HCT116 (cell line): ENCODE data around the gene ALDOC. TPM values are rescaled to one million over a fixed set of nuclear protein-coding genes. Genes with fewer than 3 reads are reported as not detected.

Source experiments
- ATAC-seq: fragments of 200-7000 bp; cut with Tn5 transposase; 2 replicates; pipeline ENCODE4 v1.9.1; 2020; ENCODE audit warnings: mild to moderate bottlenecking, moderate library complexity
- BruUV-seq: library from RNA; stranded (reverse); fragments of 400-500 nt; replicated peaks from 2 replicates; lab custom pipeline; 2021; lab: Mats Ljungman, UMichigan
- CTCF ChIA-PET: fragments of 300-600 bp; sonication (Branson Sonifier 250); formaldehyde crosslinking; loops from one replicate; lab custom pipeline; 2021; ENCODE audit warnings: antibody characterized with exemption; lab: Charles Lee
- POLR2A ChIA-PET: fragments of 300-600, 350-600 bp; sonication (Branson Sonifier 250); formaldehyde crosslinking; loops from one replicate; lab custom pipeline; 2021; ENCODE audit warnings: antibody characterized with exemption; lab: Charles Lee
- RAD21 ChIA-PET, 2 experiments: fragments of 300-600 bp; sonication (Branson Sonifier 250); formaldehyde crosslinking; loops; one replicate each; lab custom pipeline; 2023; ENCODE audit warnings: low total read pairs in 2 of 2; ENCODE audit not compliant: uncharacterized antibody in 2 of 2, unreplicated experiment in 2 of 2, low non-redundant PET in 1 of 2; lab: Charles Lee
- DNase-seq: peaks from one replicate; pipeline ENCODE4 v3.0.0-alpha.2; 2010; ENCODE audit warnings: low read depth, low spot score
- H2AFZ ChIP-seq: fragments of 200-600 bp; shearing (Covaris generic), sonication (generic); 2 replicates; pipeline ENCODE4 v1.6.1; 2017; ENCODE audit warnings: low read depth, mixed run types, mixed read lengths, antibody characterized with exemption, low read length; ENCODE audit not compliant: poor library complexity, severe bottlenecking
- H3K27ac ChIP-seq: 2 replicates; pipeline ENCODE4 v1.5.1; 2012; ENCODE audit warnings: low read depth, low read length
- H3K27me3 ChIP-seq: fragments of 200-600 bp; sonication (generic); 2 replicates; pipeline ENCODE4 v1.6.1; 2016; ENCODE audit warnings: mixed run types, low read length, mixed read lengths; ENCODE audit not compliant: insufficient read depth
- H3K36me3 ChIP-seq, 2 experiments: fragments of 200-500 bp in 1 of 2; fragments of 200-600 bp in 1 of 2; sonication (Bioruptor generic) in 1 of 2; sonication (generic) in 1 of 2; 2 replicates each; pipeline versions ENCODE4 v1.5.1 to v1.6.1; 2014 to 2016; ENCODE audit warnings: low read length in 2 of 2, inconsistent platforms in 1 of 2, mixed read lengths in 1 of 2, mixed run types in 1 of 2; ENCODE audit not compliant: insufficient read depth in 2 of 2, control insufficient read depth in 1 of 2
- H3K4me1 ChIP-seq, 2 experiments: fragments of 200-600 bp in 1 of 2; sonication (generic) in 1 of 2; 2 replicates each; pipeline versions ENCODE4 v1.5.1 to v1.6.1; 2012 to 2017; ENCODE audit warnings: low read length in 2 of 2, inconsistent platforms in 1 of 2, mild to moderate bottlenecking in 1 of 2, mixed read lengths in 1 of 2, mixed run types in 1 of 2, moderate library complexity in 1 of 2; ENCODE audit not compliant: insufficient read depth in 2 of 2, control insufficient read depth in 1 of 2
- H3K4me2 ChIP-seq: fragments of 200-600 bp; sonication (generic); 2 replicates; pipeline ENCODE4 v1.6.1; 2017; ENCODE audit warnings: mixed run types, low read length, mixed read lengths
- H3K4me3 ChIP-seq, 2 experiments: fragments of 200-600 bp in 1 of 2; sonication (generic) in 1 of 2; replicated peaks in 1 of 2; 2 replicates each; pipeline ENCODE4 v1.5.1; 2011 to 2016; ENCODE audit warnings: low read length in 2 of 2, control low read depth in 1 of 2, low read depth in 1 of 2, mild to moderate bottlenecking in 1 of 2, mixed read lengths in 1 of 2, mixed run types in 1 of 2
- H3K79me2 ChIP-seq: fragments of 200-600 bp; sonication (generic); 2 replicates; pipeline ENCODE4 v1.6.1; 2017; ENCODE audit warnings: mild to moderate bottlenecking, mixed run types, low read length, moderate library complexity, mixed read lengths; ENCODE audit not compliant: insufficient read depth
- H3K9ac ChIP-seq: fragments of 200-600 bp; sonication (generic); 2 replicates; pipeline ENCODE4 v1.6.1; 2016; ENCODE audit warnings: low read length, mixed read lengths
- H3K9me2 ChIP-seq: fragments of 200-600 bp; sonication (generic), shearing (Covaris generic); 2 replicates; pipeline ENCODE4 v1.6.1; 2017; ENCODE audit warnings: mixed run types, mild to moderate bottlenecking, moderate library complexity; ENCODE audit not compliant: insufficient read depth
- H3K9me3 ChIP-seq, 2 experiments: fragments of 200-500 bp in 1 of 2; fragments of 200-600 bp in 1 of 2; sonication (Bioruptor generic) in 1 of 2; sonication (generic) in 1 of 2; 2 replicates each; pipeline ENCODE4 v1.6.1; 2014 to 2017; ENCODE audit warnings: low read length in 2 of 2, mixed read lengths in 2 of 2, inconsistent platforms in 1 of 2, low read depth in 1 of 2, mild to moderate bottlenecking in 1 of 2, mixed run types in 1 of 2, moderate library complexity in 1 of 2; ENCODE audit not compliant: control insufficient read depth in 1 of 2, insufficient read depth in 1 of 2
- H4K20me1 ChIP-seq: fragments of 200-600 bp; sonication (generic), shearing (Covaris generic); 2 replicates; pipeline ENCODE4 v1.6.1; 2017; ENCODE audit warnings: mixed run types, mild to moderate bottlenecking, moderate library complexity; ENCODE audit not compliant: insufficient read depth
- CEBPB ChIP-seq: IDR thresholded peaks from 2 replicates; pipeline ENCODE4 v1.6.1; 2012; ENCODE audit warnings: low read depth
- EGR1 ChIP-seq: IDR thresholded peaks from 2 replicates; pipeline ENCODE4 v1.6.1; 2012; ENCODE audit warnings: low read depth
- ELF1 ChIP-seq: IDR thresholded peaks from 2 replicates; pipeline ENCODE4 v1.6.1; 2012; ENCODE audit warnings: low read depth, borderline replicate concordance
- EZH2phosphoT487 ChIP-seq: fragments of 200-600 bp; IDR thresholded peaks from 2 replicates; pipeline ENCODE4 v1.6.1; 2018; ENCODE audit warnings: antibody characterized with exemption, borderline replicate concordance
- POLR2AphosphoS5 ChIP-seq: IDR thresholded peaks from 2 replicates; pipeline ENCODE4 v1.6.1; 2011; ENCODE audit warnings: mild to moderate bottlenecking, low read depth, low read length, moderate library complexity
- SIN3A ChIP-seq: IDR thresholded peaks from 2 replicates; pipeline ENCODE4 v1.6.1; 2012; ENCODE audit warnings: low read depth
- SP1 ChIP-seq: IDR thresholded peaks from 2 replicates; pipeline ENCODE4 v1.6.1; 2012; ENCODE audit warnings: low read depth
- SRF ChIP-seq: IDR thresholded peaks from 2 replicates; pipeline ENCODE4 v1.6.1; 2012; ENCODE audit warnings: low read depth
- YY1 ChIP-seq: IDR thresholded peaks from 2 replicates; pipeline ENCODE4 v1.6.1; 2011; ENCODE audit warnings: low read length, low read depth, moderate library complexity, mild to moderate bottlenecking; ENCODE audit not compliant: insufficient replicate concordance; ENCODE audit errors: extremely low read depth
- intact Hi-C: fragments of 100-400 bp; cut with micrococcal nuclease; formaldehyde crosslinking; loops from 2 replicates; pipeline ENCODE4 v1.10.0; 2022
- total RNA-seq: library from RNA; stranded (reverse); gene quantifications from one replicate; pipeline ENCODE4 v1.2.1, GENCODE V29; 2021; ENCODE audit not compliant: unreplicated experiment
- TF ChIP-seq, protein P1 (sequence below), 3 experiments: fragments of 200-600 bp in 1 of 3; sonication (generic) in 1 of 3; IDR thresholded peaks in 2 of 3; conservative IDR thresholded peaks in 1 of 3; 2 replicates each; pipeline ENCODE4 v1.5.1; 2012 to 2017; ENCODE audit warnings: low read depth in 2 of 3, low read length in 2 of 3, antibody characterized with exemption in 1 of 3, borderline replicate concordance in 1 of 3, control low read depth in 1 of 3, mild to moderate bottlenecking in 1 of 3, mixed read lengths in 1 of 3, mixed run types in 1 of 3, moderate library complexity in 1 of 3; ENCODE audit not compliant: insufficient read depth in 1 of 3
- TF ChIP-seq, protein P2 (sequence below): IDR thresholded peaks from 2 replicates; pipeline ENCODE4 v1.6.1; 2011; ENCODE audit warnings: mild to moderate bottlenecking, low read length, moderate library complexity; ENCODE audit not compliant: insufficient replicate concordance; ENCODE audit errors: extremely low read depth

The ALDOC gene
- total RNA-seq, 1 experiment from 2014 or later = 82.8 TPM

DNA sequence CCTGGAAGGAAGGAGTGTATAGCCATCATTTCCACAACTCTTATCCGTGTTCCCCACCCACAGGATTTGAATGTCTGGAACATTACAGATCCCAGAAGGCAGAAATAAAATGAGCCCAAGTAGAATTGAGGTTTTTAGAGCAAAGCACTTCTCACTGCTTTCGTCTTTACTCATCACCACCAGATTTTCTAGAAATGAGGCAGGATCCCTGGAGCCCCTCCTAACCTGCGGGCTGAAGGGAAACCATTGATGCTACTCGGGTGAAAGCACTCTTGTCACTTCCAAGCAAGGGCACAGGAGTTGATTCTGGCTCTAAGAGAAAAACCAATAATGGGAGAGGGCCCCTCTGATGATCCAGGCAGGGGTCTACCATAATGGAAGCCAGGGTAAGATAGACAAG lies 2.8 kb upstream of the ALDOC start:
- no peaks in the 10 kb centered on the region for H3K79me2 ChIP-seq
- no peak for DNase-seq
- CTCF ChIA-PET = no interaction called here
- no peaks in the 10 kb centered on the region for H4K20me1 ChIP-seq
- intact Hi-C loops = no loop called here
- TF ChIP-seq CEBPB = no peak
- TF ChIP-seq SRF = no peak
- TF ChIP-seq EGR1 = no peak
- TF ChIP-seq SIN3A = no peak
- no peak for TF ChIP-seq POLR2AphosphoS5
- no peak for TF ChIP-seq SP1
- TF ChIP-seq YY1 = no peak
- TF ChIP-seq, protein P1, sequence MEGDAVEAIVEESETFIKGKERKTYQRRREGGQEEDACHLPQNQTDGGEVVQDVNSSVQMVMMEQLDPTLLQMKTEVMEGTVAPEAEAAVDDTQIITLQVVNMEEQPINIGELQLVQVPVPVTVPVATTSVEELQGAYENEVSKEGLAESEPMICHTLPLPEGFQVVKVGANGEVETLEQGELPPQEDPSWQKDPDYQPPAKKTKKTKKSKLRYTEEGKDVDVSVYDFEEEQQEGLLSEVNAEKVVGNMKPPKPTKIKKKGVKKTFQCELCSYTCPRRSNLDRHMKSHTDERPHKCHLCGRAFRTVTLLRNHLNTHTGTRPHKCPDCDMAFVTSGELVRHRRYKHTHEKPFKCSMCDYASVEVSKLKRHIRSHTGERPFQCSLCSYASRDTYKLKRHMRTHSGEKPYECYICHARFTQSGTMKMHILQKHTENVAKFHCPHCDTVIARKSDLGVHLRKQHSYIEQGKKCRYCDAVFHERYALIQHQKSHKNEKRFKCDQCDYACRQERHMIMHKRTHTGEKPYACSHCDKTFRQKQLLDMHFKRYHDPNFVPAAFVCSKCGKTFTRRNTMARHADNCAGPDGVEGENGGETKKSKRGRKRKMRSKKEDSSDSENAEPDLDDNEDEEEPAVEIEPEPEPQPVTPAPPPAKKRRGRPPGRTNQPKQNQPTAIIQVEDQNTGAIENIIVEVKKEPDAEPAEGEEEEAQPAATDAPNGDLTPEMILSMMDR (IDR thresholded peaks at IDR 0.05 in 2 of 3, conservative IDR thresholded peaks at IDR 0.05 in 1 of 3; ENCODE audit: borderline replicate concordance in 1 of 3, insufficient read depth in 1 of 3, low read depth in 2 of 3, low read length in 2 of 3) = no peak
- TF ChIP-seq, protein P2, sequence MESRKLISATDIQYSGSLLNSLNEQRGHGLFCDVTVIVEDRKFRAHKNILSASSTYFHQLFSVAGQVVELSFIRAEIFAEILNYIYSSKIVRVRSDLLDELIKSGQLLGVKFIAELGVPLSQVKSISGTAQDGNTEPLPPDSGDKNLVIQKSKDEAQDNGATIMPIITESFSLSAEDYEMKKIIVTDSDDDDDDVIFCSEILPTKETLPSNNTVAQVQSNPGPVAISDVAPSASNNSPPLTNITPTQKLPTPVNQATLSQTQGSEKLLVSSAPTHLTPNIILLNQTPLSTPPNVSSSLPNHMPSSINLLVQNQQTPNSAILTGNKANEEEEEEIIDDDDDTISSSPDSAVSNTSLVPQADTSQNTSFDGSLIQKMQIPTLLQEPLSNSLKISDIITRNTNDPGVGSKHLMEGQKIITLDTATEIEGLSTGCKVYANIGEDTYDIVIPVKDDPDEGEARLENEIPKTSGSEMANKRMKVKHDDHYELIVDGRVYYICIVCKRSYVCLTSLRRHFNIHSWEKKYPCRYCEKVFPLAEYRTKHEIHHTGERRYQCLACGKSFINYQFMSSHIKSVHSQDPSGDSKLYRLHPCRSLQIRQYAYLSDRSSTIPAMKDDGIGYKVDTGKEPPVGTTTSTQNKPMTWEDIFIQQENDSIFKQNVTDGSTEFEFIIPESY = no peak
- TF ChIP-seq ELF1 = no peak
- TF ChIP-seq EZH2phosphoT487 = no peak
- RAD21 ChIA-PET = no interaction called here
- BruUV-seq = no TSS peak
- H3K4me1 ChIP-seq = peaks cover 6 to 9% of the 10 kb centered on the region in 2 experiments; a peak in 3 of 4 replicates
- H3K27ac ChIP-seq = no peak overlapping the region
- no peak for ATAC-seq
- H2AFZ ChIP-seq = no peak overlapping the region
- no peak overlapping the region for H3K4me2 ChIP-seq
- H3K9me3 ChIP-seq = no peaks in the 10 kb centered on the region
- H3K27me3 ChIP-seq = no peaks in the 10 kb centered on the region
- H3K36me3 ChIP-seq = peaks cover 40 to 52% of the 10 kb centered on the region in 2 experiments
- POLR2A ChIA-PET = interaction anchor here (1.0 kb wide), 1 partner anchor 26 kb away, joined by 3 read pairs; no protein-coding TSS in a partner anchor
- H3K9me2 ChIP-seq = no peaks in the 10 kb centered on the region
- no peak overlapping the region for H3K9ac ChIP-seq
- no peak overlapping the region for H3K4me3 ChIP-seq
